OCI-LY7 (cell line): ENCODE results near the gene HAGHL. TPM values are rescaled to one million over a fixed set of nuclear protein-coding genes. Genes with fewer than 3 reads are reported as not detected.

Source experiments
- Bru-seq: library from RNA; stranded (reverse); fragments of 400-500 nt; gene quantifications from one replicate; lab custom pipeline; 2021; lab: Mats Ljungman, UMichigan
- BruChase-seq, 2 experiments: library from RNA; stranded (reverse); fragments of 400-500 nt; gene quantifications; one replicate each; lab custom pipeline; 2021; lab: Mats Ljungman, UMichigan
- BruUV-seq: library from RNA; stranded (reverse); fragments of 400-500 nt; replicated peaks from 2 replicates; lab custom pipeline; 2021; lab: Mats Ljungman, UMichigan
- CTCF ChIA-PET: fragments of 300-600 bp; sonication (Branson Sonifier 250); formaldehyde crosslinking; loops from one replicate; lab custom pipeline; 2022; ENCODE audit warnings: antibody characterized with exemption; ENCODE audit not compliant: unreplicated experiment; lab: Charles Lee
- POLR2A ChIA-PET: fragments of 300-600 bp; sonication (Branson Sonifier 250); formaldehyde crosslinking; loops from one replicate; lab custom pipeline; 2022; ENCODE audit warnings: antibody characterized with exemption; lab: Charles Lee
- DNase-seq: peaks from one replicate; pipeline ENCODE4 v3.0.0-alpha.2; 2015; ENCODE audit warnings: low spot score
- H2AFZ ChIP-seq: fragments of 200-600 bp; sonication (generic), shearing (Covaris generic); 2 replicates; pipeline ENCODE4 v1.6.1; 2014; ENCODE audit warnings: mild to moderate bottlenecking, antibody characterized with exemption, low read length, moderate library complexity
- H3K27ac ChIP-seq: fragments of 200-600 bp; sonication (generic); 2 replicates; pipeline ENCODE4 v1.5.1; 2014; ENCODE audit warnings: mixed run types, low read depth, mild to moderate bottlenecking, moderate library complexity, low read length, inconsistent platforms; ENCODE audit not compliant: poor library complexity, severe bottlenecking
- H3K36me3 ChIP-seq: fragments of 200-600 bp; sonication (generic); 2 replicates; pipeline ENCODE4 v1.6.1; 2014; ENCODE audit warnings: mild to moderate bottlenecking, antibody characterized with exemption, low read length, moderate library complexity, mixed read lengths; ENCODE audit not compliant: insufficient read depth
- H3K4me1 ChIP-seq: fragments of 200-600 bp; sonication (generic); 2 replicates; pipeline ENCODE4 v1.5.1; 2014; ENCODE audit warnings: mild to moderate bottlenecking, low read length; ENCODE audit not compliant: insufficient read depth, poor library complexity, severe bottlenecking
- H3K4me2 ChIP-seq: fragments of 200-600 bp; sonication (generic); 2 replicates; pipeline ENCODE4 v1.6.1; 2014; ENCODE audit warnings: mild to moderate bottlenecking, low read length
- H3K4me3 ChIP-seq: fragments of 200-600 bp; sonication (generic); 2 replicates; pipeline ENCODE4 v1.5.1; 2014; ENCODE audit warnings: mild to moderate bottlenecking, low read depth, low read length; ENCODE audit not compliant: poor library complexity, severe bottlenecking
- H3K79me2 ChIP-seq: fragments of 200-600 bp; sonication (generic); 2 replicates; pipeline ENCODE4 v1.6.1; 2016; ENCODE audit warnings: low read depth, mild to moderate bottlenecking, low read length, moderate library complexity, mixed read lengths; ENCODE audit not compliant: insufficient read depth
- H3K9me2 ChIP-seq: fragments of 200-600 bp; sonication (generic); 2 replicates; pipeline ENCODE4 v1.6.1; 2016; ENCODE audit warnings: mild to moderate bottlenecking, low read length, mixed read lengths; ENCODE audit not compliant: insufficient read depth
- H3K9me3 ChIP-seq: fragments of 200-600 bp; sonication (generic); 2 replicates; pipeline ENCODE4 v1.6.1; 2014; ENCODE audit warnings: mild to moderate bottlenecking, mixed run types, low read length, mixed read lengths
- H4K20me1 ChIP-seq: fragments of 200-600 bp; sonication (generic); 2 replicates; pipeline ENCODE4 v1.6.1; 2014; ENCODE audit warnings: mild to moderate bottlenecking, antibody characterized with exemption, low read length, moderate library complexity, mixed read lengths; ENCODE audit not compliant: insufficient read depth
- EZH2phosphoT487 ChIP-seq: fragments of 200-600 bp; sonication (generic); IDR thresholded peaks from 2 replicates; pipeline ENCODE4 v1.6.1; 2018; ENCODE audit warnings: low read depth, borderline replicate concordance, mild to moderate bottlenecking, mixed run types, antibody characterized with exemption, low read length, moderate library complexity, mixed read lengths
- intact Hi-C: fragments of 100-400 bp; cut with micrococcal nuclease; formaldehyde crosslinking; loops from one replicate; pipeline ENCODE4 v1.10.0; 2022; ENCODE audit not compliant: unreplicated experiment
- long read RNA-seq: library from polyadenylated mRNA; stranded (forward); transcript quantifications from one replicate; pipeline ENCODE4 v2.0.0, GENCODE V29; 2022
- total RNA-seq, 2 experiments: library from RNA; depleted of rRNA in 1 of 2; stranded (reverse); fragments of >200 nt in 1 of 2; shearing (Covaris generic) in 1 of 2; gene quantifications; 2 replicates each; pipeline ENCODE4 v1.2.3, GENCODE V29; 2014 to 2022
- TF ChIP-seq, protein P1 (sequence below): fragments of 200-600 bp; sonication (generic); conservative IDR thresholded peaks from 2 replicates; pipeline ENCODE4 v1.5.1; 2014; ENCODE audit warnings: mild to moderate bottlenecking, antibody characterized with exemption, low read length, moderate library complexity, mixed read lengths

Gene HAGHL, protein sequence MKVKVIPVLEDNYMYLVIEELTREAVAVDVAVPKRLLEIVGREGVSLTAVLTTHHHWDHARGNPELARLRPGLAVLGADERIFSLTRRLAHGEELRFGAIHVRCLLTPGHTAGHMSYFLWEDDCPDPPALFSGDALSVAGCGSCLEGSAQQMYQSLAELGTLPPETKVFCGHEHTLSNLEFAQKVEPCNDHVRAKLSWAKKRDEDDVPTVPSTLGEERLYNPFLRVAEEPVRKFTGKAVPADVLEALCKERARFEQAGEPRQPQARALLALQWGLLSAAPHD
- 28.1 and 30.8 TPM in 2 replicates for total RNA-seq (2014; rRNA removed; shearing (Covaris generic))
- 56.3 and 57.9 TPM in 2 replicates for total RNA-seq (2022)
- percentile 45 among the genes with signal in this experiment for Bru-seq, nascent RNA
- BruChase-seq, experiment 1, labeled RNA remaining after a 6-hour chase: percentile 61 among the genes with signal in this experiment
- BruChase-seq, experiment 2, labeled RNA remaining after a 2-hour chase: percentile 57 among the genes with signal in this experiment
- long read RNA-seq, transcript HAGHL-203 (8 exons, 1,347 nt): major isoform, 10 of 91 reads
- long read RNA-seq, partial matches to known transcripts: 17 of 91 reads
- long read RNA-seq, other reads (novel, unspliced or antisense): 58 of 91 reads

DNA sequence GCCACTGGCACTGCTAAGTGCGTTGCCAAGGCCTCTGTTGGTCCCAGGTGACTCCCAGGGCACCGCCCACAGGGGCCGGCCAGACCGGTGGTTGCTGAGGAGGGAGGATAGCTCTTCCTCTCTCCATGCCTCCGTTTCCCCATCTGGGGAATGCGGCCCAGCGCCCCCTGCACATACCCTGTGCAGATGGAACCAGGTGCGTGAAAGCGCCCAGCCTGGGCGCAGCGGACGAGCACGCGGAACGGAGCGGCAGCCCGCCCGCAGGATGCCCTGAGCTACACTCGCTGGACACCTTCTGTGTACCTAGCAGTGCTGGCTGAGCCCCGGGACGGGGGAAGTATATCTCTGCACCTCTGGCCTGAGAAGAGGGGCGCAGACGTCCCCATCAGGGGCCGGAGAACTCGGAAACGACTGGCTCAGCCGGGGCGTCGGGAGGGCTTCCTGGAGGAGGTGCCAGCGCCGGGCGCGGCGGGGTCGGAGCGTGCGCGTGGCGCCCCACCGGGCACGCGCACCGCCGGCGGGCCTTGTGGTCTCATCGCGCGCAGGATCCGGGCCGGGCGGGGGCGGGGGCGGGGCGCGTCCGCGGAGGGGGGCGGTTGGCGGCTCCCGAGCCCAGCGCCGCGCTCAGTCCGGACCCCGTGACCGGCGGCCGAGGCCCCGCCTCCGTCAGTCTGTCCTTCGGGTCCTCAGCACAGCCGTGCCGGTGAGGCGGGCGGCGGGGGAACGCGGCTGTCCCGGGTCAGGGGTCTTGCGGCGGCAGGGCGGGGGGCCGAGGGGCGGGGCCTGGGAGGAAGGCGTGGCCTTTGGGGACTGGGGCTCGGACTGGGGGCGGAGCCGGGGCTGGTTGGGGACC lies at the start of gene HAGHL, which contains the start of gene CCDC78:
Gene HAGHL (plus strand): TSS at position 669 of the 853 bp plus-strand sequence. CDS start 404 bp downstream, outside the sequence.
Gene CCDC78 (minus strand): TSS at position 6 of the 853 bp plus-strand sequence. CDS start 76 bp downstream, outside the sequence.
- intact Hi-C loops: no loop called here
- no TSS peak for BruUV-seq
- Histone ChIP-seq H3K79me2 (no peaks in the 10 kb centered on the region), H2AFZ (peak within 1 kb of the TSS; percentile 39; the same call in 1 of the 2 replicates), H4K20me1 (no peaks in the 10 kb centered on the region), H3K4me3 (peak within 1 kb of the TSS; percentile 86), H3K36me3 (peaks cover 33% of the 10 kb centered on the region; the same call in 1 of the 2 replicates), H3K9me2 (no peaks in the 10 kb centered on the region), H3K4me2 (peak within 1 kb of the TSS; percentile 100), H3K4me1 (peaks cover 45% of the 10 kb centered on the region), H3K27ac (peak within 1 kb of the TSS; percentile 71), H3K9me3 (no peaks in the 10 kb centered on the region)
- POLR2A ChIA-PET: interaction anchor here (1.7 kb wide), 1 partner anchor 10 kb away, joined by 6 read pairs; no protein-coding TSS in a partner anchor
- TF ChIP-seq, protein P1, sequence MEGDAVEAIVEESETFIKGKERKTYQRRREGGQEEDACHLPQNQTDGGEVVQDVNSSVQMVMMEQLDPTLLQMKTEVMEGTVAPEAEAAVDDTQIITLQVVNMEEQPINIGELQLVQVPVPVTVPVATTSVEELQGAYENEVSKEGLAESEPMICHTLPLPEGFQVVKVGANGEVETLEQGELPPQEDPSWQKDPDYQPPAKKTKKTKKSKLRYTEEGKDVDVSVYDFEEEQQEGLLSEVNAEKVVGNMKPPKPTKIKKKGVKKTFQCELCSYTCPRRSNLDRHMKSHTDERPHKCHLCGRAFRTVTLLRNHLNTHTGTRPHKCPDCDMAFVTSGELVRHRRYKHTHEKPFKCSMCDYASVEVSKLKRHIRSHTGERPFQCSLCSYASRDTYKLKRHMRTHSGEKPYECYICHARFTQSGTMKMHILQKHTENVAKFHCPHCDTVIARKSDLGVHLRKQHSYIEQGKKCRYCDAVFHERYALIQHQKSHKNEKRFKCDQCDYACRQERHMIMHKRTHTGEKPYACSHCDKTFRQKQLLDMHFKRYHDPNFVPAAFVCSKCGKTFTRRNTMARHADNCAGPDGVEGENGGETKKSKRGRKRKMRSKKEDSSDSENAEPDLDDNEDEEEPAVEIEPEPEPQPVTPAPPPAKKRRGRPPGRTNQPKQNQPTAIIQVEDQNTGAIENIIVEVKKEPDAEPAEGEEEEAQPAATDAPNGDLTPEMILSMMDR: no peak
- no peak for TF ChIP-seq EZH2phosphoT487
- CTCF ChIA-PET: no interaction called here
- DNase-seq: peak; percentile 78

DNA sequence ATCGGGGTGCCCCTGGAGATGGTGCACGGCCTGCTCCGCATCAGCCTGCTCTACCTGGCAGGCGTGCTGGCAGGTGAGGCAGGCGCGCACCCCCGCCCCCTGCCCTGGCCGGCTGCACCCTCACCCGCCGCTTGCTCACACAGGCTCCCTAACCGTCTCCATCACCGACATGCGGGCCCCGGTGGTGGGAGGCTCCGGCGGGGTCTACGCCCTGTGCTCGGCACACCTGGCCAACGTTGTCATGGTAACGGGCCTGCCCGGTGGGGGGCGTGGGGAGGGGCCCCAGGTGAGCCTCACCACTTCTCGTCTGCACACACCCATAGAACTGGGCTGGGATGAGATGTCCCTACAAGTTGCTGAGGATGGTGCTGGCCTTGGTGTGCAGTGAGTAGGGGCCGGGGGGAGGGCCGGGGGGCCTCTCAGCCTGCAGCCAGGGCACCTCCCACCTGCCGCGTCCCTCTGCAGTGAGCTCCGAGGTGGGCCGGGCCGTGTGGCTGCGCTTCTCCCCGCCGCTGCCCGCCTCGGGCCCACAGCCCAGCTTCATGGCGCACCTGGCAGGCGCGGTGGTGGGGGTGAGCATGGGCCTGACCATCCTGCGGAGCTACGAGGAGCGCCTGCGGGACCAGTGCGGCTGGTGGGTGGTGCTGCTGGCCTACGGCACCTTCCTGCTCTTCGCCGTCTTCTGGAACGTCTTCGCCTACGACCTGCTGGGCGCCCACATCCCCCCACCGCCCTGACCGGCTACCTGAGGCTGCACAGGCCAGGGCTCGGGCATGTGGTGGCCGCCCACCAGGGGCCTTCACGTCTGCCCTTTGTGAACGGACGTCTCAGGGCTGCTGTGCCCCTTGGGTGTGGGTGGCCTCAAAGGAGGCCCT lies 49.4 kb upstream of the HAGHL start:
- TF ChIP-seq EZH2phosphoT487: no peak
- TF ChIP-seq, protein P1: no peak
- H3K4me2 ChIP-seq: no peak overlapping the region
- peaks cover 32% of the 10 kb centered on the region for H3K36me3 ChIP-seq
- H2AFZ ChIP-seq: no peak overlapping the region
- H3K4me3 ChIP-seq: no peak overlapping the region
- no TSS peak for BruUV-seq
- H3K27ac ChIP-seq: no peak overlapping the region
- no peaks in the 10 kb centered on the region for H3K9me3 ChIP-seq
- intact Hi-C loops: no loop called here
- ChIA-PET CTCF (no interaction called here), POLR2A (no interaction called here)
- DNase-seq: no peak
- H3K4me1 ChIP-seq: peaks cover 24% of the 10 kb centered on the region
- H3K9me2 ChIP-seq: no peaks in the 10 kb centered on the region
- peaks cover 5% of the 10 kb centered on the region; the same call in 1 of the 2 replicates for H4K20me1 ChIP-seq
- H3K79me2 ChIP-seq: peaks cover 17% of the 10 kb centered on the region; the same call in 1 of the 2 replicates
